ENCODE results near the gene ABCA1. TPM values are rescaled to one million over a fixed set of nuclear protein-coding genes. Genes with fewer than 3 reads are reported as not detected.

The ABCA1 gene
- total and polyA plus RNA-seq, 10 of the 15 experiments (the other 5 are each of a cell fraction or from before 2014, with no cell fraction given), result 0.01 to 0.56 (median 0.16) TPM

DNA sequence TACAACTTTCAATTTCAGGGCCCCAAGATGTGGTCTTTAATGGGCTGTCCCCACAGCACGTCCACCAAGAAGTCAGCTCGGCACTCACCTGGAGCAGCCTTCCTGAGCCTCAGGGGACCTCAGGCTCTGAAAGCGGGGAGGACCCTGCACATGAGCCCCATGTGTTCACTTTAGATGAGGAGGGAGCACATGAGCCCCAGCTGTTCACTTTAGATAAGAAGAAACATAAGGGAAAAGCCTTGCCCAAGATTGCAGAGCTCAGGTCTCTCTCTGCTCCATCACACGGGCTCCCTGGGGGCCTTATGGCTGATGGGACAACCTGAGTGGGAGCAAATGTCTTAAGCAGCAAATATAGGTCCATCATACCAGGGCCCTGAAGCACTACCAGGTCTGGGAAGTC, 107.6 kb downstream of the ABCA1 start:
- H3K27me3 ChIP-seq (replicated peaks in 1 of 2; ENCODE audit: control insufficient read depth in 2 of 2, insufficient read depth in 2 of 2, low read length in 1 of 2), result 0 out of 4 replicates have a peak, but pooled peaks cover 0 to 2% of the 10 kb centered on the region in 2 experiments
- SMC1A ChIA-PET (ENCODE audit: uncharacterized antibody, unreplicated experiment), result no interaction called here
- in situ Hi-C loops (cut with MboI), result no loop called here
- H4K20me1 ChIP-seq (ENCODE audit: control insufficient read depth, insufficient read depth), result no peaks in the 10 kb centered on the region
- no peak for DNase-seq (ENCODE audit: low read depth, low spot score)
- POLR2A ChIA-PET, result no interaction called here
- RAD21 ChIA-PET (ENCODE audit: unreplicated experiment), result no interaction called here
- TF ChIP-seq RUNX3 (IDR thresholded peaks at IDR 0.05; ENCODE audit: low read length), result no peak
- TF ChIP-seq ZNF207 (IDR thresholded peaks at IDR 0.05; ENCODE audit: borderline replicate concordance), result no peak
- TF ChIP-seq DPF2 (IDR thresholded peaks at IDR 0.05), result no peak
- TF ChIP-seq RB1 (IDR thresholded peaks at IDR 0.05; ENCODE audit: borderline replicate concordance), result no peak
- TF ChIP-seq EED (IDR thresholded peaks at IDR 0.05; ENCODE audit: low read depth), result no peak
- no peak for TF ChIP-seq YY1 (IDR thresholded peaks at IDR 0.05; ENCODE audit: low read depth, low read length)
- TF ChIP-seq ZBED1 (IDR thresholded peaks at IDR 0.05; ENCODE audit: borderline replicate concordance), result no peak
- TF ChIP-seq LARP7 (IDR thresholded peaks at IDR 0.05), result no peak
- no peak for TF ChIP-seq ATF7 (IDR thresholded peaks at IDR 0.05; ENCODE audit: low read depth)
- no peak for TF ChIP-seq RELB (IDR thresholded peaks at IDR 0.05; ENCODE audit: low read depth)
- TF ChIP-seq EGR1 (IDR thresholded peaks at IDR 0.05; ENCODE audit: borderline replicate concordance in 1 of 2, low read depth in 2 of 2, low read length in 2 of 2), result no peak
- no peak for TF ChIP-seq GABPA (IDR thresholded peaks at IDR 0.05; ENCODE audit: low read depth)
- TF ChIP-seq NFXL1 (IDR thresholded peaks at IDR 0.05; ENCODE audit: borderline replicate concordance), result no peak
- TF ChIP-seq, protein P1, sequence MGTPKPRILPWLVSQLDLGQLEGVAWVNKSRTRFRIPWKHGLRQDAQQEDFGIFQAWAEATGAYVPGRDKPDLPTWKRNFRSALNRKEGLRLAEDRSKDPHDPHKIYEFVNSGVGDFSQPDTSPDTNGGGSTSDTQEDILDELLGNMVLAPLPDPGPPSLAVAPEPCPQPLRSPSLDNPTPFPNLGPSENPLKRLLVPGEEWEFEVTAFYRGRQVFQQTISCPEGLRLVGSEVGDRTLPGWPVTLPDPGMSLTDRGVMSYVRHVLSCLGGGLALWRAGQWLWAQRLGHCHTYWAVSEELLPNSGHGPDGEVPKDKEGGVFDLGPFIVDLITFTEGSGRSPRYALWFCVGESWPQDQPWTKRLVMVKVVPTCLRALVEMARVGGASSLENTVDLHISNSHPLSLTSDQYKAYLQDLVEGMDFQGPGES (IDR thresholded peaks at IDR 0.05), result no peak
- TF ChIP-seq RELA (IDR thresholded peaks at IDR 0.05; ENCODE audit: borderline replicate concordance, partially characterized antibody), result no peak
- TF ChIP-seq KAT2A (conservative IDR thresholded peaks at IDR 0.05; ENCODE audit: control insufficient read depth, low read depth, low read length), result no peak
- H3K27ac ChIP-seq (ENCODE audit: control insufficient read depth, insufficient read depth), result no peak overlapping the region
- H3K9me3 ChIP-seq (replicated peaks; ENCODE audit: control insufficient read depth, insufficient read depth, low read length), result no peaks in the 10 kb centered on the region
- BruUV-seq (replicated peaks), result no TSS peak
- no peak overlapping the region for H3K9ac ChIP-seq (ENCODE audit: control insufficient read depth, insufficient read depth, low read length)
- CTCF ChIA-PET, result no interaction called here
- WGBS (ENCODE audit: insufficient coverage, insufficient replicate concordance, low lambda C conversion rate, missing lambda C conversion rate), result 34% methylated on average over 4 of the region's 4 CpGs
- H3K4me3 ChIP-seq, result no peak overlapping the region
- no peaks in the 10 kb centered on the region for H3K4me1 ChIP-seq (ENCODE audit: control insufficient read depth, insufficient read depth, low read length)
- no peak for ATAC-seq
- no peaks in the 10 kb centered on the region for H3K36me3 ChIP-seq (ENCODE audit: control insufficient read depth in 2 of 2, insufficient read depth in 2 of 2, low read length in 1 of 2)
- intact Hi-C loops (cut with micrococcal nuclease; ENCODE audit: unreplicated experiment), result no loop called here
- no peaks in the 10 kb centered on the region for H3K79me2 ChIP-seq (ENCODE audit: control insufficient read depth, insufficient read depth, low read length)
- FAIRE-seq, result no peak
- H3K4me2 ChIP-seq (ENCODE audit: control insufficient read depth, insufficient read depth), result no peak overlapping the region
- no peak overlapping the region for H2AFZ ChIP-seq (ENCODE audit: control insufficient read depth, low read depth, low read length)
